T47D (cell line): ENCODE measurements around the gene ULK3.
A peak's percentile ranks its signal among the peaks of the same experiment; 100 is the strongest.

ENCODE experiments used
- DNase-seq, 2 experiments: peaks; one replicate each; pipeline versions ENCODE4 v3.0.0 to v3.0.0-alpha.2; 2011 to 2012; ENCODE audit warnings: low read depth in 1 of 2, low spot score in 1 of 2
- JUND ChIP-seq: IDR thresholded peaks from 2 replicates; pipeline ENCODE4 v1.6.1; 2012; ENCODE audit warnings: low read depth
- in situ Hi-C: cut with HindIII; loops from 2 replicates; pipeline ENCODE4 v1.10.0; 2016; ENCODE audit warnings: low sequenced_read_pairs, low pct_unique_long_range_greater_than_20kb

Gene ULK3

DNA sequence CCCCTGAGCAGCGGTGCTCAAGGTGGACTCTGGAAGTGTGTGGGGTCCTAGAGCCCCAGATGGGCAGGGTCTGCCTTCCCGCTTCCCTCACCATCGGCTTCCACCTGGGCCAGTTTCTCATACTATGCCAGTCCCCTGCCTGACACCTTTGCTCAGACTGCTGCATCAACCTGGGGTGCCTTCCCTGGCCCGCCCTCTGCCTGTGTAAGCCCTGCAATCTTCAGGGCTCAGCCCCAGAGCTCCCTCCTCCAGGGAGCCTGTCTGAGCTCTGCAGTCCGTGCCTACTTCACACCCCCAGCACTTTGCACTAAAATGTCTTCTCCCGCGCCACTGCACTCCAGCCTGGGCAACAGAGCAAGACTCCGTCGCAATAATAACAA, 48.0 kb downstream of the ULK3 start:
- DNase-seq: no peak
- TF ChIP-seq JUND: no peak
- in situ Hi-C loops: no loop called here

DNA sequence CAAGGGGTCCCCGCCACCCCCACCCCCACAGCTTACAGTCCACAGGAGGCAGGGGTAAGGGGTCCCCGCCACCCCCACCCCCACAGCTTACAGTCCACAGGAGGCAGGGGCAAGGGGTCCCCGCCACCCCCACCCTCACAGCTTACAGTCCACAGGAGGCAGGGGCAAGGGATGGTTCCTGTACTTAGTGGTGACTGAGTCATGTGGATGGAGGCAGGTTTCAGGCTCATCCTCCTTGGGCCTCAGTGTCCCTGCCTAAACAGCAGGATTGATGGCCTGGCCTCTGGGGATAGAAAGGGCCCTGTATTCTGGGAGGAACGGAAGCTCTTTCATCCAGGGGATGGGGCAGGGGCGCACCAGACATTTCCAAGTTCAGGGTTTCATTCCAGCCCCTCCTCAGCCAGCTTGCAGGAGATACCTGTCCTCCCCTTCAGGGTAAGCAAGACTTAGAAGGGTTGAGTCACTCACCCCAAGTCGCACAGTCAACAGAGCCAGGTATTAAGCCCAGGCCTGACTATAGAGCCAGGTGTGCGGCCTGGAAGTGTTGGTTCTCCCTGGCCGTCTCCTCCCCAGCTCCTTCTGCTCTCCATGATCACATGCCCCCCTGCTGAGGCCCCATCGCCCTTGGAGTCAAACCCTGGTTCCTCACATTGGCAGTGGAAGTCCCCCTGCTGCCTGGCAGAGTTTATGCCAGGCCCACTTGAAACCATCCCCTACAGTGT, 48.5 kb downstream of the ULK3 start:
- TF ChIP-seq JUND: no peak
- no peak for DNase-seq

DNA sequence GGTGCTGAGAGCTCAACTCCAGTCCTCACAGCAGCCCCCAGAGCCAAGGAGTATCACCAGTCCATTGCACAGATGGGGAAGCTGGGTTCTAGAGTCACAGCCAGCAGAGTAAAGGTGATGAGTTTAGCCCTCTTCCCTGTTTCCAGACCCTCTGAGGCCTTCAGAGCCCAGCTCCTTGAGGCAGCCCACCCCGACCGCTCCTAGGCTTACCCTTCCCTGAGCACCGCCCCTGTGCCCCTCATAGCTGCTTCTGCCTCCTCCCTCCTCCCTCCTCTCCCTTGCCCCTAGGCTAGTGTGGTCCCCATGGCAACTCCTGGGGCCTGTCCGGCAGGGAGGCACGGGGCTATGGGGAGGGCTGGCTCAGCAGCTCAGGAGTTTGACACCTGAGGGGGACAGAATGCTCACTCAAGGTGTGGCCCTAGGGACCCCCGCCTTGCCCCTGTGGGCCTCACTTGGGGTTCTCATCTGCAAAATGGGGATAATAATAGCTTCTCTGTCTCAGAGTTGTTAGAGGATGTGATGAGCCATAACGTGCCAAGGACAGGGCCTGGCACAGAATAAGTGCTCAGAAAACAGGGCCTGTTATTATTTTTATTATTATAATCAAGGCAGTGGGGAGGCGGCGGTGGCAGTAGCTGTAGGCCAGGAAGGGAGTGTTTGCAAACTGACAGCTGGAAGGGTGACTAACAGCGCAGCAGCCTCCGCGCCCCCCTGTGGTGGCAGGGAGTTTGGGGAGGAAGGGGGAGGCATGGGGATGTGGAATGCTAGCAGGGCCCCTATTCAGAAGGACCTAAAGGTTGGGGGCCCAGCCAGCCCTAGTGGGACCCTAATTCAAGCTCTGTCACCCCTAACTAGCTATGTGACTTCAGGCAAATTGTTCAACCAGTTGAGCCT, 49.6 kb downstream of the ULK3 start:
- TF ChIP-seq JUND: no peak
- in situ Hi-C loops: no loop called here
- DNase-seq: no peak

More for the DNA sequence above, 48.5 kb downstream of the ULK3 start:
- in situ Hi-C loops: no loop called here

DNA sequence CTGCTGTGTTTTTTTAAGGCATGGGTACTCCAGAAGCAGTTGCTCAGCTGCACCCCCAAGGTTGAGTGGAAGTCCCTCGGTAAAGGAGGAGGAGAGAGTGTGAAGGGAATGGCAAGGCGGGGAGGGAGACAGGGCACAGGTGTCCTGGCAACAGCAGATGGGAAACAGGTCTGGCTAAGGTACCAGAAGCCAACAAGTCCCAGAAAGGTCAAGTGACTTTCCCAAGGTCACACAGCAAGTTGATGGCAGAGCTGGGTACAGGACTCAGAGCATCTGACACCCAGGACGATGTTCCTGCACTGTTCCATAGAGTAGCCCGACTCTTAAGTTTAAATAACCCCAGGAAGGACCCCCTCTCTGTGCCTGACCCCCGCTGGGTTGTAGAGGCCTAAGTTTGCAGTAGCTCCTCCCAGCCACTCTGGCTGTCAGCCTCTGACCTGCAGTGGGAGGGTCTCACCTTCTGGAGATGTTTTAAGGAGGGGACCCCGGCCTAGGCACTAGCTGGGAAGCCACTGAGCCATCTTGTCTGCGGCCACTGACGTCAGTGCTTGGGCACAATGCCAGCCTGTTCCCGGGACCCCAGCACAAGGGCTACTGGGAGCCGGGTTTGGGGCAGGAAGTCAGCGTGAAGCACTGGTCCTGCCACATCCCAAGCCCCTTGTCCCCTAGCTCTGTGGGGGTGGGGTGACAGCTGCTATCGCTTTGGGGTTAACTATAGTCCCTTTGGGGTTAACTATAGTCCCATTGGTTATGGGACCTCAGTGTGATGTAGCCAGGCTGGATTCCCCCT, 50.5 kb downstream of the ULK3 start:
- DNase-seq: no peak
- TF ChIP-seq JUND: no peak
- in situ Hi-C loops: no loop called here

DNA sequence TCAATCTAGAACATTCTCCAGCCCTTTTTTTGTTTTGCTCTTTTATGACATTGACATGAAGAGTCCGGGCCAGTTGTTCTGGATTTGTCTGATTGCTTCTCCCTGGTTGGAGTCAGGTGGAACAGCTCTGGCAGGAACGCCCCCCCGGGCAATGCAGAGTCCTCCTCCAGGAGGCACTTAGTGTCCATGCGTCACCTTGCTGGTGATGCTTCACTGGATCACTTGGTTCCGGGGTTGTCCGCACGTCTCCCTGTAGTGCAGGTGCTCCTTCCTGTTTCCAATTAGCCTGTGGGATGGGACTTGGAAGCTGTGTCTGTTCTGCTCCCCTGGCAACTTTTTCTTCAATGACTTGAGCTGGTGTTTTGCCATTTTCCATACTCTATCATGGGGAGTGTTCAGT, 51.3 kb downstream of the ULK3 start:
- peak in 1 of 2 experiments; percentile 57 for DNase-seq
- TF ChIP-seq JUND: no peak
- in situ Hi-C loops: no loop called here

DNA sequence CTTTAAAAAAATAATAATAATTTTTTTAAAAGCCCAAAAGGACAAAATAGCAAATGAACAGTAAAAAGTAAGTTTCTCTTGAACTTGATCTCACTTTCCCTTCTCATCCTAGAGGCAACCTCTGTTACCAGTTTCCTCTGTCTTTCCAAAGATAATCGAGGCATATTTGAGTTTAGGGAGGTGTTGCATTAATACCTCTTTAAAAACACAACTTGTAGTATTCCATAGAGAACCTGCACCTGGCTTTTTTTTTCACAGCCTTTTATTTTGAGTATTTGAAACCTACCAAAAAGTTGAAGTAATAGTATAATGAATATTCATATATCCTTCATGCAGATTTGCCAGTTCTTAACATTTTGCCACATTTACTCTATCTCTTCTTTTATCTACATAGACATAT, 51.9 kb downstream of the ULK3 start:
- DNase-seq: no peak
- TF ChIP-seq JUND: no peak
- in situ Hi-C loops: no loop called here

DNA sequence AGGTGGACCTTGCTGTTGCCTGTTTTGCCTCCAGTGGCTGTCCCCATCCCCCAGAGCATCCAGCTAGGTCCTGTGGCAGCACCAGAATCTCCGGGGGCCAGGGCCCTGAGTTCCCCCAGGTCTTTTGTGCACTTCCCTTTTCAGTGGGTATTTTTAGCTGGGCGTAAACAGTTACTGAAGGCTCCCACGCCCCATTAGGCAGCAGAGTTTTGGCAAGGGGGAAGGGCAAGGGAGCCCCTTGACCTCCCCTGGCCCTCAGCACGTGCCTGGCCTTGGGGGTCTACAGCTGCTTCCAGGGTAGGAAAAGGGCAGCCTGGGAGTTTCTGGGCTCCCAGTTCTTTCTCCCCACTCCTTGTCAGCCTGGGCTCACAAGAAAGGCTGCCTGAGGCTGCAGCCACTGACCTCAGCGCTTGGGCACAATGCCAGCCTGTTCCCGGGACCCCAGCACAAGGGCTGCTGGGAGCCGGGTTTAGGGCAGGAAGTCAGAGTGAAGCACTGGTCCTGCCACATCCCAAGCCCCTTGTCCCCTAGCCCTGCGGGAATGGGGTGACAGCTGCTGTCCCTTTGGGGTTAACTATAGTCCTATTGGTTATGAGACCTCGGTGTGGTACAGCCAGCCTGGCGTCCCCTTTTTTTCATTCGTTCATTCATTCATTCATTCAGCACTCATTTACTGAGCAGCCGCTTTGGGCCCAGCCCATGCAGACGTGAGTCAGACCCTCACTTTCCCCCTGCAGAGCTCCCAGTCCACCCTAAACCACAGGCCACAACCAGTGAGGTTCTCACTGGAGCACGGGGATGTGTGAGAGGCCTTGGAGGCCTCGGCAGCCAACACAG, 52.7 kb downstream of the ULK3 start:
- no peak for TF ChIP-seq JUND
- no peak for DNase-seq

DNA sequence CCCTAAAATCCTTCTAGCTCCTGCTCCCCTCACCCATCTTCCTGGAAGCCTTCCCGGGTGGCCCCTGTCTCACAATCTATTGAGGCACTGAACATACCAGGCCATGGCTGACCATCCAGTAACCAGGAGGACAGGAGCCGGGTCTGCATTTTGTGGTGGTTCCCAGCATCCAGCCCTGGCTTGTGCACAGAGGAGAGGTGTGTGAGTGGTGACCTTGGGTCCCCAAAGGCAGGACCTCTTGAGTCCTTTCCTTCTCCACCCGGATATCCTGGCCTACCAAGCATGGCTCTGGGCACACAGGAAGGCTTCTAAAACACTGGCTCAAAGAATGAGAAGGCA, 53.2 kb downstream of the ULK3 start:
- in situ Hi-C loops: no loop called here
- no peak for TF ChIP-seq JUND
- DNase-seq: no peak

More for the DNA sequence above, 52.7 kb downstream of the ULK3 start:
- in situ Hi-C loops: no loop called here

DNA sequence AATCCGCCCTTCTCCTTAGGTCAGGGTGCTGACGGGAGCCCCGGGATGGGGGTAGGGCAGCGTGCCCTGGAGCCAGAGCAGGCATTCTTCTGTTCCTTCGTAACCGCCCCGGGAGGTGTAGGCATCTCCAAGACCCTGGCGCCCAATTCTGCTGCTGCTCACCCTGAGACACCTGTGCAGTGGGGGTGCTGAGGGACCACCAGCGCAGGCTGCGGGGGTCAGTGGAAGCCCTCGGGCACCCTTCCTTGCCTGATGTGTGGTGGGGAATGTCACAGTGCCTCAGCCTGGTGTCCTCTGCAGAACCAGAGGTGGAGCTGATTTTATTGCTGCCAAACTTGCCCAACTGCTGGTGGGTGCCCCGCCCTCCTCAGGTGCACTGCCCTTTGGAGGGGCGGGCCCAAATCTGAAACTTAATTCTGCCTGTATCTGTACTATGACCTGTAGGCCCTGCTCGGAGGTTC, 53.8 kb downstream of the ULK3 start:
- no peak for TF ChIP-seq JUND
- in situ Hi-C loops: no loop called here
- DNase-seq: peak in 1 of 2 experiments; percentile 80

DNA sequence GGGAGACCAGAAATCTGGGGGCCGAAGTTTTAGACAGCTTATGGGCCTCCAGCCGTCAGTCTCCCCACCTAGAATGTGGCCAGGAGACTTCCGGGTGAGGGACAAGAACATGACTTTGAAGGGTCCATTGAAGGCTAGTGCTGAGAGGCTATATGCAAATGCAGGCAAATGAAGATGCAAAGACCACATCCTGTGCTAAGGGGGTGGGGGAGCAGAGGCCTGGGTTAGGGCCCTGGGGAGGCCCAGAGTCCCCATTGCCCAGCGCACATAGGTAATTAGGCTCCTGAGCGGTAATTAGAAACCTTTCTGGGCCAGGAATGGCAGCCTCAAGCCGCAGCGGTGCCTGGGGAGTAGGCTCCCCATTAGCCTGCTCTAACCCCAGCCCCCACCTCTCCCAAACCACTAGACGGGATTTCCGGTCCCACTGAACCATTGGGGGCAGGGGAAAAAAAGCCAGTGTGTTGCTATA, 54.2 kb downstream of the ULK3 start:
- in situ Hi-C loops: no loop called here
- no peak for TF ChIP-seq JUND
- DNase-seq: no peak

DNA sequence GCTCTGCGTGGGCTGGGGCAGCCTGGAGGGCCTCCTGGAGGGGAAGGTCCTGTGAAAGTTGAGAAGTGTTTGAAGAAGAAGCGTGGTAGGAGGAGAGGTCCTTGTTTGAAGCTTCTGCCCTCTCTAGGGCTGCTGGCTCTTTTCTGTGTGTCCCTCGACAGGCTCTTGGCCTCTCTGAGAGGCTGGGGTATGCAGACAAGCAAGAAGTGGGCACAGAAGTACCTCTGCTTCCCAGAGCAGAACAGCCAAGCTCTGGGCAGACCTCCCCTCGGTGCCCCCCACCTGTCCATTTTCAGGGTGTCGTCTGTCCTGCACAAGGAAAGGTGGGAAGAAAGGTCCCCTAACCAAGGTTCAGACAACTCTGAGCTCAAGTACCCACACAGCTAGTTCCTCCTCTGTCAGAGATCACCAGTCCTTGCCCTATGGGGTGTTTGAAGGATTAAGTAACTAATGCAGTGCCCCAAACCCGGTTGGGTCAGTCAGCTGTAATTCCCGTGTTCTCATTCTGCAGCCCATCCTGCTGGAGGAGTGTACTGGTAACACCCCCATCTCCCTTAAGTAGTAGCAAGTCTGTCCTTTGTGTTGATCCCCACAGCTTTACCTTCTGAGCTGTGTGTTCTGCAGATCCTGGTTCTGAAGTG, 54.8 kb downstream of the ULK3 start:
- no peak for TF ChIP-seq JUND
- DNase-seq: peak in 1 of 2 experiments; percentile 49
- in situ Hi-C loops: no loop called here
